Thyroid gland (tissue), 4 donors: Measurements from ENCODE around the gene OTOGL.

ENCODE experiments used
- POLR2A ChIP-seq, 2 donors: fragments of 450-650 bp; IDR thresholded peaks; one replicate each; pipeline ENCODE4 v1.6.1; 2017; ENCODE audit warnings: antibody characterized with exemption in 2 of 2, mild to moderate bottlenecking in 2 of 2, moderate library complexity in 1 of 2
- TF ChIP-seq, protein P1 (sequence below), 6 experiments: fragments of 200-600 bp in 3 of 6; fragments of 450-650 bp in 3 of 6; sonication (generic) in 3 of 6; IDR thresholded peaks; one replicate each; pipeline ENCODE4 v1.5.1; 2016 to 2019; ENCODE audit warnings: antibody characterized with exemption in 6 of 6, mild to moderate bottlenecking in 2 of 6, inconsistent platforms in 1 of 6, moderate library complexity in 1 of 6

DNA sequence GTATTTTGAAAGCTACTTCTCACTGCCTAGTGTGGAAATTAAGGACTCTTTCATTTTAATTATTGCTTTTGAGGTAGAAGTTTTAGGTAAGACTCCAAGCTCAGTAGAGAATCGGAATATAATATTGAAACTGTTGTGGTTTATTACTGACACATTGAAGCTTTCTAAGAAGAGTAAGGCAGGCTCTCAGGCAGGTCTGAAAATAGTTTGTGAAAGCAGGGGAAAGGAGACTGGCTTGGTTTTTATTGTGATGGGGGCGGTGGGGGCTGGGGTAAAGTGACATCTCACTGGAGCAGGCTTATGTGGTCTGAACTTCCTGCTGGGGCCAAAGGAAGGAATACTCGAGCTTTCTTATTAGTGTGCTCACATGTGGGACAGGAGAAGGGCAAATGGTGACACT lies 79.5 kb downstream of the OTOGL start:
- TF ChIP-seq, protein P1, sequence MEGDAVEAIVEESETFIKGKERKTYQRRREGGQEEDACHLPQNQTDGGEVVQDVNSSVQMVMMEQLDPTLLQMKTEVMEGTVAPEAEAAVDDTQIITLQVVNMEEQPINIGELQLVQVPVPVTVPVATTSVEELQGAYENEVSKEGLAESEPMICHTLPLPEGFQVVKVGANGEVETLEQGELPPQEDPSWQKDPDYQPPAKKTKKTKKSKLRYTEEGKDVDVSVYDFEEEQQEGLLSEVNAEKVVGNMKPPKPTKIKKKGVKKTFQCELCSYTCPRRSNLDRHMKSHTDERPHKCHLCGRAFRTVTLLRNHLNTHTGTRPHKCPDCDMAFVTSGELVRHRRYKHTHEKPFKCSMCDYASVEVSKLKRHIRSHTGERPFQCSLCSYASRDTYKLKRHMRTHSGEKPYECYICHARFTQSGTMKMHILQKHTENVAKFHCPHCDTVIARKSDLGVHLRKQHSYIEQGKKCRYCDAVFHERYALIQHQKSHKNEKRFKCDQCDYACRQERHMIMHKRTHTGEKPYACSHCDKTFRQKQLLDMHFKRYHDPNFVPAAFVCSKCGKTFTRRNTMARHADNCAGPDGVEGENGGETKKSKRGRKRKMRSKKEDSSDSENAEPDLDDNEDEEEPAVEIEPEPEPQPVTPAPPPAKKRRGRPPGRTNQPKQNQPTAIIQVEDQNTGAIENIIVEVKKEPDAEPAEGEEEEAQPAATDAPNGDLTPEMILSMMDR (IDR thresholded peaks at IDR 0.05) = no peak
- TF ChIP-seq POLR2A (IDR thresholded peaks at IDR 0.05) = no peak
